Measurements from ENCODE around the gene TEKT3.

Gene TEKT3

GRCh38 chr17:15341385-15341849, at the start of gene TEKT3:
TEKT3 (minus strand) TSS chr17:15341597; CDS start chr17:15331585, 10,012 bp downstream.
- Histone ChIP-seq H3K27ac (ENCODE audit: low read depth, low read length) (no peak within 1 kb of the TSS), H3K4me3 (ENCODE audit: low read depth, low read length) (peak within 1 kb of the TSS; percentile 79), H2AFZ (ENCODE audit: low read length, unreplicated experiment) (peak within 1 kb of the TSS; percentile 55), H3K4me1 (ENCODE audit: control insufficient read depth, insufficient read depth, low read length, unreplicated experiment) (peaks cover 8% of the 10 kb centered on the region), H3K27me3 (ENCODE audit: insufficient read depth, low read length) (peaks cover 15% of the 10 kb centered on the region), H3K36me3 (ENCODE audit: insufficient read depth, low read length) (no peaks in the 10 kb centered on the region), H3K79me2 (ENCODE audit: control insufficient read depth, insufficient read depth, low read length, unreplicated experiment) (no peaks in the 10 kb centered on the region)

GRCh38 chr17:15388356-15389041, 47.1 kb upstream of the TEKT3 start:
- H3K36me3 ChIP-seq (ENCODE audit: insufficient read depth, low read length) = no peaks in the 10 kb centered on the region
- H3K4me1 ChIP-seq (ENCODE audit: control insufficient read depth, insufficient read depth, low read length, unreplicated experiment) = peaks cover 17% of the 10 kb centered on the region
- H3K79me2 ChIP-seq (ENCODE audit: control insufficient read depth, insufficient read depth, low read length, unreplicated experiment) = no peaks in the 10 kb centered on the region
- no peak overlapping the region for H2AFZ ChIP-seq (ENCODE audit: low read length, unreplicated experiment)
- no peak overlapping the region for H3K4me3 ChIP-seq (ENCODE audit: low read depth, low read length)
- no peak overlapping the region for H3K27ac ChIP-seq (ENCODE audit: low read depth, low read length)
- no peaks in the 10 kb centered on the region for H3K27me3 ChIP-seq (ENCODE audit: insufficient read depth, low read length)

- Histone ChIP-seq H3K27me3 (ENCODE audit: insufficient read depth, low read length) (no peaks in the 10 kb centered on the region), H3K4me1 (ENCODE audit: control insufficient read depth, insufficient read depth, low read length, unreplicated experiment) (peaks cover 8% of the 10 kb centered on the region), H3K79me2 (ENCODE audit: control insufficient read depth, insufficient read depth, low read length, unreplicated experiment) (no peaks in the 10 kb centered on the region), H2AFZ (ENCODE audit: low read length, unreplicated experiment) (no peak overlapping the region), H3K27ac (ENCODE audit: low read depth, low read length) (no peak overlapping the region), H3K36me3 (ENCODE audit: insufficient read depth, low read length) (no peaks in the 10 kb centered on the region), H3K4me3 (ENCODE audit: low read depth, low read length) (no peak overlapping the region)
Observed at GRCh38 chr17:15386083-15386482, 44.7 kb upstream of the TEKT3 start.

- H3K36me3 ChIP-seq (ENCODE audit: insufficient read depth, low read length) = no peaks in the 10 kb centered on the region
- no peaks in the 10 kb centered on the region for H3K27me3 ChIP-seq (ENCODE audit: insufficient read depth, low read length)
- no peak overlapping the region for H3K4me3 ChIP-seq (ENCODE audit: low read depth, low read length)
- H3K79me2 ChIP-seq (ENCODE audit: control insufficient read depth, insufficient read depth, low read length, unreplicated experiment) = no peaks in the 10 kb centered on the region
- no peak overlapping the region for H3K27ac ChIP-seq (ENCODE audit: low read depth, low read length)
- peaks cover 8% of the 10 kb centered on the region for H3K4me1 ChIP-seq (ENCODE audit: control insufficient read depth, insufficient read depth, low read length, unreplicated experiment)
- H2AFZ ChIP-seq (ENCODE audit: low read length, unreplicated experiment) = no peak overlapping the region
Observed at GRCh38 chr17:15385305-15385704, 43.9 kb upstream of the TEKT3 start.

- peak overlapping the region; percentile 91 for H2AFZ ChIP-seq (ENCODE audit: low read length, unreplicated experiment)
Observed at GRCh38 chr17:15384142-15384787, 42.9 kb upstream of the TEKT3 start.

GRCh38 chr17:15382914-15383313, 41.5 kb upstream of the TEKT3 start:
- H3K79me2 ChIP-seq (ENCODE audit: control insufficient read depth, insufficient read depth, low read length, unreplicated experiment) = no peaks in the 10 kb centered on the region
- no peak overlapping the region for H3K27ac ChIP-seq (ENCODE audit: low read depth, low read length)
- H3K36me3 ChIP-seq (ENCODE audit: insufficient read depth, low read length) = no peaks in the 10 kb centered on the region
- H3K4me1 ChIP-seq (ENCODE audit: control insufficient read depth, insufficient read depth, low read length, unreplicated experiment) = peaks cover 8% of the 10 kb centered on the region
- H2AFZ ChIP-seq (ENCODE audit: low read length, unreplicated experiment) = no peak overlapping the region
- no peak overlapping the region for H3K4me3 ChIP-seq (ENCODE audit: low read depth, low read length)
- no peaks in the 10 kb centered on the region for H3K27me3 ChIP-seq (ENCODE audit: insufficient read depth, low read length)

More at GRCh38 chr17:15384142-15384787, 42.9 kb upstream of the TEKT3 start:
- Histone ChIP-seq H3K4me1 (ENCODE audit: control insufficient read depth, insufficient read depth, low read length, unreplicated experiment) (peaks cover 8% of the 10 kb centered on the region), H3K79me2 (ENCODE audit: control insufficient read depth, insufficient read depth, low read length, unreplicated experiment) (no peaks in the 10 kb centered on the region), H3K36me3 (ENCODE audit: insufficient read depth, low read length) (no peaks in the 10 kb centered on the region), H3K27me3 (ENCODE audit: insufficient read depth, low read length) (no peaks in the 10 kb centered on the region), H3K27ac (ENCODE audit: low read depth, low read length) (peak overlapping the region; percentile 34), H3K4me3 (ENCODE audit: low read depth, low read length) (peak overlapping the region; percentile 71)

GRCh38 chr17:15381707-15382106, 40.3 kb upstream of the TEKT3 start:
- peaks cover 19% of the 10 kb centered on the region for H3K4me1 ChIP-seq (ENCODE audit: control insufficient read depth, insufficient read depth, low read length, unreplicated experiment)
- no peaks in the 10 kb centered on the region for H3K27me3 ChIP-seq (ENCODE audit: insufficient read depth, low read length)
- no peak overlapping the region for H3K4me3 ChIP-seq (ENCODE audit: low read depth, low read length)

GRCh38 chr17:15380446-15380845, 39.0 kb upstream of the TEKT3 start:
- H3K4me3 ChIP-seq (ENCODE audit: low read depth, low read length) = no peak overlapping the region
- peaks cover 20% of the 10 kb centered on the region for H3K4me1 ChIP-seq (ENCODE audit: control insufficient read depth, insufficient read depth, low read length, unreplicated experiment)
- H2AFZ ChIP-seq (ENCODE audit: low read length, unreplicated experiment) = no peak overlapping the region
- no peaks in the 10 kb centered on the region for H3K36me3 ChIP-seq (ENCODE audit: insufficient read depth, low read length)
- no peak overlapping the region for H3K27ac ChIP-seq (ENCODE audit: low read depth, low read length)
- no peaks in the 10 kb centered on the region for H3K79me2 ChIP-seq (ENCODE audit: control insufficient read depth, insufficient read depth, low read length, unreplicated experiment)
- no peaks in the 10 kb centered on the region for H3K27me3 ChIP-seq (ENCODE audit: insufficient read depth, low read length)

More at GRCh38 chr17:15381707-15382106, 40.3 kb upstream of the TEKT3 start:
- no peak overlapping the region for H3K27ac ChIP-seq (ENCODE audit: low read depth, low read length)
- H2AFZ ChIP-seq (ENCODE audit: low read length, unreplicated experiment) = no peak overlapping the region
- no peaks in the 10 kb centered on the region for H3K36me3 ChIP-seq (ENCODE audit: insufficient read depth, low read length)
- H3K79me2 ChIP-seq (ENCODE audit: control insufficient read depth, insufficient read depth, low read length, unreplicated experiment) = no peaks in the 10 kb centered on the region

- Histone ChIP-seq H3K4me1 (ENCODE audit: control insufficient read depth, insufficient read depth, low read length, unreplicated experiment) (peaks cover 20% of the 10 kb centered on the region), H2AFZ (ENCODE audit: low read length, unreplicated experiment) (no peak overlapping the region), H3K36me3 (ENCODE audit: insufficient read depth, low read length) (no peaks in the 10 kb centered on the region), H3K4me3 (ENCODE audit: low read depth, low read length) (no peak overlapping the region), H3K27ac (ENCODE audit: low read depth, low read length) (no peak overlapping the region), H3K79me2 (ENCODE audit: control insufficient read depth, insufficient read depth, low read length, unreplicated experiment) (no peaks in the 10 kb centered on the region), H3K27me3 (ENCODE audit: insufficient read depth, low read length) (no peaks in the 10 kb centered on the region)
Observed at GRCh38 chr17:15379659-15380058, 38.3 kb upstream of the TEKT3 start.

- H3K27ac ChIP-seq (ENCODE audit: low read depth, low read length) = no peak overlapping the region
- H3K4me1 ChIP-seq (ENCODE audit: control insufficient read depth, insufficient read depth, low read length, unreplicated experiment) = peaks cover 12% of the 10 kb centered on the region
- no peak overlapping the region for H3K4me3 ChIP-seq (ENCODE audit: low read depth, low read length)
- no peak overlapping the region for H2AFZ ChIP-seq (ENCODE audit: low read length, unreplicated experiment)
- H3K79me2 ChIP-seq (ENCODE audit: control insufficient read depth, insufficient read depth, low read length, unreplicated experiment) = no peaks in the 10 kb centered on the region
- H3K36me3 ChIP-seq (ENCODE audit: insufficient read depth, low read length) = no peaks in the 10 kb centered on the region
- H3K27me3 ChIP-seq (ENCODE audit: insufficient read depth, low read length) = no peaks in the 10 kb centered on the region
Observed at GRCh38 chr17:15378243-15378642, 36.8 kb upstream of the TEKT3 start.

GRCh38 chr17:15377616-15378015, 36.2 kb upstream of the TEKT3 start:
- H3K27ac ChIP-seq (ENCODE audit: low read depth, low read length) = no peak overlapping the region
- no peak overlapping the region for H3K4me3 ChIP-seq (ENCODE audit: low read depth, low read length)
- no peaks in the 10 kb centered on the region for H3K36me3 ChIP-seq (ENCODE audit: insufficient read depth, low read length)
- H3K79me2 ChIP-seq (ENCODE audit: control insufficient read depth, insufficient read depth, low read length, unreplicated experiment) = no peaks in the 10 kb centered on the region
- peaks cover 12% of the 10 kb centered on the region for H3K4me1 ChIP-seq (ENCODE audit: control insufficient read depth, insufficient read depth, low read length, unreplicated experiment)
- peak overlapping the region; percentile 72 for H2AFZ ChIP-seq (ENCODE audit: low read length, unreplicated experiment)
- no peaks in the 10 kb centered on the region for H3K27me3 ChIP-seq (ENCODE audit: insufficient read depth, low read length)

All from ACC112 (cell line).